G401.6 (cell line): ENCODE data around the gene BICDL2.

Experiments
- FAIRE-seq: peaks from 2 replicates; lab custom pipeline; 2012; peaks lifted over from hg19 to GRCh38; lab: Jason Lieb, UNC

The BICDL2 gene

GRCh38 chr16:3008690-3009037 lies 28.1 kb downstream of the BICDL2 start:
- FAIRE-seq, result no peak

GRCh38 chr16:3007957-3008689 lies 28.6 kb downstream of the BICDL2 start:
- no peak for FAIRE-seq

DNA sequence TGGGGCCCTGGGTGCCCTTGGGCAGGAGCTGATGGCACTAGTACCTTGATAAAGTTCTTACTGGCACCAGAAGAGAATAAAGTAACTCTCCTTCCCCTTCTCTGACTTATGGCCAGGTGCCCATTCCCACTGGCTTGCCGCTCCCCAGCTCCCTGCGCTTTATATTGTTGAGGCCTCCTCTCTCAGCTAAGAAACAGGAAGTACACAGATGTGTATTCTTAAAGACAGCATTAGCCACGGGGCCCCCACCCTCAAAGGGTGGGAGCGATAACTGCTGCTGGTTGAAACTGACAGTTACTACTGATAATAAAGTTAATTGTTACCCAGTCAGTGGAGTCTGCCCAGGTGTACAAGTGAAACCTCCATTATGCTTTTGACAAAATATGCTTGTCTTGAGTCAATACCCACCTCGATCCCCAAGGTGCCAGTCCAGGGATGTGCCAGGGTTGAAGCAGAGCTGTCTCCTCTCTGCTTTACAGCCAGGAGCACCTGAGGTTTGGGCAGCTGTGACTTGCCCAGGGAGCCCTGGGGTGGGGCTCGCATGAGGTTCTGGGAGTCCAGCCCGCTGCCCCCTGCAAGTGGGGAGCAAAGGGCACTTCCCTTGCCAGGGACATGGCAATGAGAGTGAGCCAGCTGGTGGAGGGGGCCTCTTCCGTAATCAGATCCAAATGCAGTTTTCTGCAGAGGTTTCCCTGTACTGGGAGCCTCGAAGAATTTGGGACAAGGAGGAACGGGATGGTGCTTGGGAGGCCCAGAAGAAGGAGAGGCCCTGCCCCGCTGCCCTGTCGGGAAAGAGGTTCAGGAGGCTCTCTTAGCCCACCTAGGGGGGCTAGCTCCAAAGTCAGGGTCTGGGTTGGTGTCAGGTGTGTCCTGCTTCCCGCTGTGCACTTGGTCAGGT lies 29.4 kb downstream of the BICDL2 start:
- no peak for FAIRE-seq

DNA sequence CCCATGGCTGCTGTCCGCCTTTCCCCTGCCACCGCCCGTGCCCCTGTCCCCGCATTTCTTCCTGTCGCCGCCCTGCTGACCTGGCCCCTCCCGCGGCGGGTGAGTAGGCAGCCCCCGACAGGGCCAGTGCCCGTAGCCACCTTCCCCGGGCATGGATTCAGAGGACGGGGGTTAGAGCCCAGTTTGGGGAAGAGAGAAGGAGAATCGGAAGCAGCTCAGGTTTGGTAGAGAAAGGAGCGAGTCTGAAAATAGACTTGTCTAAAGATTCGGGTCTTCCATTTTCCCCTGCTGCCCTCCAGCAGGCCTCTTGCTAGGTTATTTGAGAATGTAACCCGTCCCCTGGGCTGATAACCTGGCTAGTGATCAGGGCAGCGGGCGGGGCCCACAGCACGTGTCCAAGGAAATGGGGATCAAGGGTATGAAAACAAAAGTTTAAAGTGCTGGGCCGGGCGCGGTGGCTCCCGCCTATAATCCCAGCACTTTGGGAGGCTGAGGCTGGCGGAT lies 31.9 kb downstream of the BICDL2 start:
- FAIRE-seq, result no peak

- FAIRE-seq, result no peak
Measured at GRCh38 chr16:3004319-3004718, 32.4 kb downstream of the BICDL2 start.

- FAIRE-seq, result peak; percentile 98
Measured at GRCh38 chr16:3003582-3004270, 33.0 kb downstream of the BICDL2 start.

DNA sequence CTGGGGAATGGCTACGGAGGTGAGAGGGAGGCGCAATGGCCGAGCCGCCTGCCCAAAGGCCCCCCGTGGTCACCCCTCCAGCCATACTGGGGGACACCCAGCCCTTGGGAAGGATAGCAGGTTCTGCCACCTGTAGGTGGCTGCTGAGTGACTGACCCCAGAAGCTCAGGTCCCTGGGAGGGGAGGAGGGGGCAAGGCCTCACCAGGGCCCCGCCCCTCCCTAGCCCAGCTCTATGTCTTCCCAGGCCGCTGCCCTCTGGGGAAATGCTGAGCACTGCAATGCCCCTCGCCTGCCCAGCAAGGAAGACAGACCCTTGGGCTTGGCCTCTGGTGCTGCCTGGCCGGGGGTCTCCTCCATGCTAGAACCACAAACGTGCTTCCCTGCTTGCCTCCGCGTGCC lies 35.4 kb downstream of the BICDL2 start:
- FAIRE-seq, result no peak

GRCh38 chr16:3000540-3000939 lies 36.2 kb downstream of the BICDL2 start:
- FAIRE-seq, result no peak

- FAIRE-seq, result no peak
Measured at GRCh38 chr16:2999929-3000328, 36.8 kb downstream of the BICDL2 start.

DNA sequence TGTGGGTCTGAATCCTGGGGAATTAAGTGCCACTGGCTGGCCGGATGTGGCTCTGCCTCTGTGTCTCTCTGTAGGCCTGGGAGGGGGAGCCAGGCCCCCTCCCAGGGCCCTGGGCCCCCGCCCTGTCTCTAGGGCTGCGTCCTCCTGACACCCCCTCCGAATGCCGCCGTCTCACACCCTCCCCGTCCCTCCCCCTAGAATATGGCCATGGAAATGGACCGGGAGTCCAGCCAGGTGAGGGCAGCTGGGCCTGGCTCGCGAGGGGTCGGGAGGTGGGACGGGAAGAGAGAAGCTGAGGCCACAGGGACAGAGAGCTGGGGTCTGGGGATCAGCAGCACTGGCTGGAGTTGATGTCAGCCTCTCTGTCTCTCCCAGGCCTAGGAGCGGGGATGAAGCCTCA lies 40.4 kb downstream of the BICDL2 start:
- no peak for FAIRE-seq

DNA sequence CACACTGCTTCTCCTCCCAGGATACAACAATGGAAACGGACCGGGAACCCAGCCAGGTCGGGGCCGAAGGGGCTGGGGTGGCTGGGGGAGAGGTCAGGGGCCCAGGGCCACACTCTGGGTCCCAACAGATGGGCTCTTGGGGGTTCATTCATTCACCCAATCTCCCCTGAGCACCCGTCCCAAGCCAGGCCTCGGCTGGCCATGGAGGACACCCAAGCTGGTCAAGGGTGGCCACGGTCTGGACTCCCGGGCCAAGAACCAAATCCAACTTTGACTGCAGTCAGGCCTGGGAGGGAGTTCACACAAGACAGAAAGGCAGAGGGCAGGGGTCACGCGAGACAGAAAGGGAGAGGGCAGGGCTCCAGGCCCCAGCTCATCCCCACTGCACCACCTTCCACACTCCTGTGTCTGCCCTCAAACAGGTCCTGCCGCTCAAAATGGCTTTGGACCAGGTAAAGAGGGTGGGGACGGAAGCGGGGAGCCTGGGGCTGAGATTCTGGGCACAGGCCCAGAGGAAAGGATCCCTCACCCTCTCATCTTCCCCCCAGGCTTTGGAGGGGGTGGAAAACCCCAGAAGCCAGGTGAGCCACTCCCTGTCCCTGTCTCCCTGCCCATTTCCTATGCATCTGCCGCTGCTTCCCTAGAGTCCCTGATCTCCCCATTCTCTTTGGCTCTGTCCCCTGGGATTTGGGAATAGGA lies 44.2 kb downstream of the BICDL2 start:
- FAIRE-seq, result no peak

DNA sequence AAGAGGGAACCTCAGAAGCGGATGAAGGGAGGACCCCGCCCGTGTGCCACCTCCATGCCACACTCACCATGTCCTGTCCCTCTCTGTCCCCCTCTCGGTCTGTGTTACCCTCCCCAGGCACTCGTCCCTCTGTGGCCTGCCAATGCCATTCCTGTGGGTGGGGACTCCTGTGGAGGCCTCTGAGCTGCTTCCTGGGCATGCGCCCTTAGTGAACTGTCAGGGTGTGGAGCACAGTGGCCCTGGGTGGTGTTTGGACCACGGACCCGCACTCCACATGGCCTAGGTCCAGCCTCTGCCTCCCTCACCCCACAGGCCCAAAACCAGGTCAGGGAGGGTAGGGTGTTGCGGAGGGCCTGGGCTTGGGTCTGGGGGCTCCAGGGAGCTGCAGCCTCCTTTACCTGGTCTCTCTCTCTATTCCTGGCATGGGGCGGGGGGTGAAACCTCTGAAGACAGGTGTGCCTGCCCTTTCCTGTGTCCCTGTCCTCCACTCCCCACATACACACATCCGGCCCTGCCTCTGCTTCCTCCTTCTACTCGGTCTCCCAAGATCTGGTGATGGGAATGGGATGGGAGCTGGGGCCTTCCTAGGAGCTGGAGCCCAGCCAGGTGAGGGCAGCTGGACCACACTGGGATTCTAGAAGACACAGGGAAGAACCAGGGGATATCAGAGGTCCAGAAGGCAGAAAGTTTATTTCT lies 45.0 kb downstream of the BICDL2 start:
- no peak for FAIRE-seq

GRCh38 chr16:2990891-2991290 lies 45.9 kb downstream of the BICDL2 start:
- FAIRE-seq, result no peak

DNA sequence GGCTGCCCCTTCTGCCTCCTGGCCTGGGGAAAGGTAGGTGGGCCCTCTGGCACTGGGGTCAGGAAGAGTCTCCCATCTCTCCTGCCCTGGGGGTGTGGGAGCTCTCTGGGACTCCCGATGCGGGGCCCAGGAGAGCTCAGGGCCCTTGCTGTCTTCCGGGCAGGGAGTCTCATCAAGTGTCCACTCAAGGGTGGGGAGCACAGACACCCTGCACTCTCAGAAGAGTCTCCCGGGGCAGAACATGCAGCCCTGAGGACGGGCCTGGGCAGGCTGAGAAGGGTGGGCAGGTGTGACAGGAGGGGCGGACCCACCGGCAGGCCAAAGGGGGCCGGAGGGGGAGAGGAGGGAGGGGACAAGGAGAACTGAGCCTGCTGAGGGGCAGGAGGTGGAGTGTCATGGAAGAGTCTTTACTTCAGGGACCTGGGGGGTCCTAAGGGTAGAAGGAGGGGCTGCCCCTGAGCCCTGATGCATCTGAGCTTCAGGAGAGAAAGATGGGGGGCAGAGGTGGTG lies 48.1 kb downstream of the BICDL2 start:
- FAIRE-seq, result no peak

- no peak for FAIRE-seq
Measured at GRCh38 chr16:2987833-2988232, 48.9 kb downstream of the BICDL2 start.

- FAIRE-seq, result no peak
Measured at GRCh38 chr16:2987286-2987685, 49.5 kb downstream of the BICDL2 start.

DNA sequence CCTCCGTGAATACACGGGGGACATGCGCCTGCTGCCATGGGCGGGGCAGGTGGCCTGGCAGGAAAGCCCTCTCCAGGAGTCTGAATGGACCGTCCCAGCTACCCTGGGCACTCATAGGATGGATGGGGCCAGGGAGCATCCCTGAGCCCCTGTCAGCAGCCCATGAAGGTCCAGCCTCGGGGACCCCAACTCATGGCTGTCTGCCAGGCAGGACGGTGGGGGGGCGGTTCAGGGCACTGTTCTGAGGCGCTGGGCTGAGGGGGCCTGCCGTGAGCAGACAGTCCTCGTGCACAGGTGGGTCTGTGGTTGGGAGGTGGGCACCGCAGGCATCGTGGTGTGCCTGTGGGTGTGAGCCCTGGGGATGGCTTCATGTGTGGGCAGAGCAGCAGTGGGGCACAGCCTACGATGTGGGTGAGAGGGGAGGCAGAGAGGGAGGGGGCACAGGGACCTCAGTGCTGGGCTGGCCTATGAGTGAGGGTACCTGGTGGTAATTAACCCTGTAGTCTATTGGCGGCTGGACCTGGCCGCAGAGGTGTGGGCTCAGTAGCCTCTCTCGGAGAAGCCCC lies 50.0 kb downstream of the BICDL2 start:
- FAIRE-seq, result no peak

- no peak for FAIRE-seq
Measured at GRCh38 chr16:2985893-2986355, 50.8 kb downstream of the BICDL2 start.

DNA sequence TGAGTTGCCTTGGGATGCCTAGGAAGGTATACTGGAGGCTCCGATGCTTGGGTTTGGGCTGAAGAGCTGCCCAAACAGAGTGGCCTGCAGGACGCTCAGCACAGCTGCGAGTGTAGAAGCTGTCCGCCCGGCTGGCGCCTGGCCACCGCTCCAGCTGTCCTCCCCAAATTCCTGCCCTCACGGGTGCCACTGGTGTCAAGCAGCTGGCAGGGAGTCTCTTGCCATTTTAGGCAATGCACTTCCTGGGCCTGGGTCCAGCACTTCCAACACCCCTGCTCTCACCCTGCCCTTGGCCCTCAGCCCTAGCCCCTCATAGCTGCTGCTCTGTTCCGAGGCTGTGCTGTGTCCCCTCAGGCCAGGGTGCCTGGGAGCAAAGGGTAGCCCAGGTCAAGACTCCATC lies 51.3 kb downstream of the BICDL2 start:
- FAIRE-seq, result no peak

- FAIRE-seq, result no peak
Measured at GRCh38 chr16:2983706-2984136, 53.0 kb downstream of the BICDL2 start.

GRCh38 chr16:2982402-2982801 lies 54.3 kb downstream of the BICDL2 start:
- no peak for FAIRE-seq
